ENCODE results near the gene SLK.

Gene SLK

GRCh38 chr10:103991393-103992128 lies 24.6 kb downstream of the SLK start:
- DNase-seq: no peak

DNA sequence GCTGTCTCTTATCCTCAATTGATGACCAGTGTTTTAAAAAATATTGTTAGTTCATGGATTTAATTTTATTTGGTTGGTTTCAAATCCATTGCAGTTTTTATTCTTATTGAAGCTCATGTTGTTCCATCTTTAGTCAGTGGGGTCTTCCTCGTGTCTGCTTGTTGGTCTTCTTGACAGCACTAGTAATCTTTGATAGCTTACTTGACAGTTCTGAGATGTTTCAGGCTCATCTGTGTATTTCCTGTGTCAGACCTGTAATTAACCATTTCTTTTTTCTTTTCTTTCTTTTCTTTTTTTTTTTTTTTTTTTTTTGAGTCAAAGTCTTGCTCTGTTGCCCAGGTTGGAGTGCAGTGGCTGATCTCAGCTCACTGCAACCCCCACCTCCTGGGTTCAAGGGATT lies 28.2 kb downstream of the SLK start:
- no peak for DNase-seq

DNA sequence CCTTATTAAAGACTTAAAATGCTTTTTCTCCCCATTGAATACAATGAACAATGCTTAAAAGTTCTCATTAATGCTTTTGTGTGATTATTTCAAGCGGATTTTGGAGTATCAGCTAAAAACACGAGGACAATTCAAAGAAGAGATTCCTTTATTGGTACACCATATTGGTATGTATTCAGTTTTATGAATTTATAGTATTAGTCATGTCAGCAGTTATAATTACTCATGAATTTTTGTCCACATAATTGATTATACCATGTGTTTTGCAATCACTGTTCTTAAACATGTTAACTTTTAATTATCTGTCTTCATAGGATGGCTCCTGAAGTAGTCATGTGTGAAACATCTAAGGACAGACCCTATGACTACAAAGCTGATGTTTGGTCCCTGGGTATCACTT lies 31.9 kb downstream of the SLK start:
- no peak for DNase-seq

DNA sequence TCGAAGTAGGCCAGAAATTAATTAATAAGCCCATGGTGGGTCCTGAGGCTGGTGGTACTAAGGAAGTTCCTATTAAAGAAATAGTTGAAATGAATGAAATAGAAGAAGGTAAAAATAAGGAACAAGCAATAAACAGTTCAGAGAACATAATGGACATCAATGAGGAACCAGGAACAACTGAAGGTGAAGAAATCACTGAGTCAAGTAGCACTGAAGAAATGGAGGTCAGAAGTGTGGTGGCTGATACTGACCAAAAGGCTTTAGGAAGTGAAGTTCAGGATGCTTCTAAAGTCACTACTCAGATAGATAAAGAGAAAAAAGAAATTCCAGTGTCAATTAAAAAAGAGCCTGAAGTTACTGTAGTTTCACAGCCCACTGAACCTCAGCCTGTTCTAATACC lies 36.0 kb downstream of the SLK start:
- DNase-seq: no peak

GRCh38 chr10:104005172-104005863 lies 38.4 kb downstream of the SLK start:
- DNase-seq: no peak

- DNase-seq: no peak
Observed at GRCh38 chr10:104011904-104012303, 45.0 kb downstream of the SLK start.

GRCh38 chr10:104013489-104013888 lies 46.5 kb downstream of the SLK start:
- no peak for DNase-seq

GRCh38 chr10:104014176-104014575 lies 47.2 kb downstream of the SLK start:
- no peak for DNase-seq

GRCh38 chr10:104016661-104017060 lies 49.7 kb downstream of the SLK start:
- DNase-seq: no peak

DNA sequence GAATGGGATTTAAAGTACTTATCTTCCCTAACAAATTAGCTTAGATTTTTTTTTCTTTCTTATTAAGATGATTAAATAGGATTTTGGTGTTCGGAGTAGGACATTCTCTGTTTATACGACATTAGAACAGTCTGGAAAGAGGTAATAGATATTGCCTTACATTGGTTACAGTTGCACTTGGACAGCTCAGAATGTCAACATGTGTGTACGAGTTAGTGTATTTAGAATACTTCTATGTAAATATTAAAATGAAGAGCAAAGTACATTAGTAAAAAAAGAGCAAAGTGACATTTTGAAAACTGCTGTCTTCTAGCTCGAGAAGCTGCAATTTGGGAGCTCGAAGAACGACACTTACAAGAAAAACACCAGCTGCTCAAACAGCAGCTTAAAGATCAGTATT lies 51.5 kb downstream of the SLK start:
- DNase-seq: no peak

DNA sequence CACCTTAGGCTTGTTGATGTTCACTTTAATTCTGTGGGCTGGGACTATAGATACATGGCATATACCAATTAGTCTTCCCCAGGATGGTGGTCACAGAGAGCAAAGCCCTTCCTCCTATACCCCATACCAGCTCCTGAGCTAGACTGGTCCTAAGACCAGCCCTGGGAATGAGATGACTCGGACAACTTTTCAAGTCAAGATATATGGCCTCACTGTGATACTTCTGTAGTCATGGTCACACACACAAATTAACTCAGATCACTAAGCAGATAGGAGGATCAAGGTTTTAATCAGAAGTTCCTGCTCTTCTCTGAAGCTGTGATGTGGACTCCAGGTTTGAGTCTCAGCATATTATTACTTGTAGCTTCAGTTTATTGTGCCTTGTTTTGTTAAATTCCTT lies 53.1 kb downstream of the SLK start:
- DNase-seq: no peak

DNA sequence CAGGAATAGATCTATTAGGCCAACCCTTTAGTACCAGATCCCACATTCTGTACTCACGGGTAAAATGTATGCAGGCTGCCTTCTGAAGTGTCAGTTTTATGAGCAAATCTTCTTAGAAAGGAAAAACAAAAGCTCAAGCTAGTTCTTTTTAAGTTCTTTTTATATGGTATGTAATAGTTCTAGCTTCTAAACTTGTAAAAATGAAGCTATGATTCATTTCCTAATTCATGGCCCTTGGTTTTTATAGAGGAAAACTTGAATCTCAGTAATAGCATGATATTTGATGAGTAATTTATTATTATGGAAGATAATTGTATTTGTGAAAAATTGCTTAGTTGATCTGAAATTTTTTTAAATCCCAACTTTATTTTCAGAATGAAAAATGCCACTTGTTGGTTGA lies 54.3 kb downstream of the SLK start:
- no peak for DNase-seq

- DNase-seq: no peak
Observed at GRCh38 chr10:104022026-104022425, 55.1 kb downstream of the SLK start.

GRCh38 chr10:104025524-104025923 lies 58.6 kb downstream of the SLK start:
- DNase-seq: no peak

GRCh38 chr10:104026762-104027161 lies 59.8 kb downstream of the SLK start:
- no peak for DNase-seq

GRCh38 chr10:104028146-104028545 lies 61.2 kb downstream of the SLK start:
- no peak for DNase-seq

DNA sequence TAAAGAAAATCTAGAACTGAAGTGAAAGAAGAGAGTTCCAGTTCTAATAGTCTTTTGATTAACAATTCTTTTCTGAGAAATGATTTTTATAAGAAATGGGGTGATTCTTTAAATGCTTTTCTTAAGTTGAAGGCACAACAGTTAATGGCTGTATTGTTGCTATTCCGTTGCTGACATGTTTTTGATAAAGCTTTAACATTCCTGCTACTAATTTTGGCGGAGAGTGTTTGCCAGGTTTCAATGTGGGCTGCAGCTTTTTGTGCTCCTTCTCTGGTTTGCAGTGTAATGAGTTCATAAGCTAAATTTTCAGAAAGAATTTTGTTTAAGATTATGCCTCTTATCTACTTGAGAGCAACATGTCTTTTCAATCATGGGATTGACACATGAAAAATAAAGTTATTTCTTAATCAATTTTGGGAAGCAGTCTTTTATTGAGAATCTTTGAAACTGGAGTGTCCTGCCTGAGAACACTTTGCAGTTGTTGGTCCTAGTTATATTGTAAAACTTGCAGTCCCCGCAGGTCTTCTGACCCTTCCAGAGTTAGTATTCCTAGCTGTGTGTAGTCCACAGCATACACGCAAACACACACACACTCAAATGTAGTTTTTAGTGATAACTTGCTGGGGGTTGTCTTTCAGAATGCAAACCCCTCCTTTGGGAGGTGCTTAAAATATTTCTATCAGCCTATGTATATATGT lies 62.0 kb downstream of the SLK start:
- DNase-seq: no peak

GRCh38 chr10:104029521-104029860 lies 62.6 kb downstream of the SLK start:
- no peak for DNase-seq

GRCh38 chr10:104031631-104032030 lies 64.7 kb downstream of the SLK start:
- DNase-seq: no peak

DNA sequence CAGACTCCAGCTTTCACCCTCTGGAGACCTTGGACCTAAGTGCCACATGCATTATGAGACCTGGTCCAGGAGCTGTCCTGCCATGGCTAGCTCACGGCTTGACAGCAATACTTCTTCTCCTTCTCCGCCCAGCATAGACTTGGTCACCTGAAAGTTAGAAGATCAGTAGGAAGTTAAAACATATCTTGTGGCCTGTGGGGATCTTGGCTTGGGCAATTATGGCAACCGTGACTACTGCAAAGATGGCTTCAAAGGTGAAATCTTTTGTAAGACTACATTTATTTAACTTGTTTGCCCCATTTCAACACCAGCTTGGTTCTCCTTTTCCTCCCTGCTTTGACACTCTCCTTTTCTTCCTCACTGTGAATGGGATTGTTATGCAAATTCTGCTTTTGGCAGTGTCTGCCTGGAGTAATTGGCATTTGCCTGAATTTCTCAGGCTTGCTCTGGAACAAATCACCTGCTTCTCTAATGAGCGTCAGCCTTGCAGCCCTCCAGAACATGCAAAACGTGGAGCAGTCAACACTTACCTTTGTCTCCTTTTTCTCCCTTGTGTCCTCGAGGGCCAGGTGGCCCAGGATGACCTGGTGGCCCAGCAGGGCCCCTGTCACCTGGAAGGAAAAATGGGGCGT lies 65.3 kb downstream of the SLK start:
- no peak for DNase-seq

DNA sequence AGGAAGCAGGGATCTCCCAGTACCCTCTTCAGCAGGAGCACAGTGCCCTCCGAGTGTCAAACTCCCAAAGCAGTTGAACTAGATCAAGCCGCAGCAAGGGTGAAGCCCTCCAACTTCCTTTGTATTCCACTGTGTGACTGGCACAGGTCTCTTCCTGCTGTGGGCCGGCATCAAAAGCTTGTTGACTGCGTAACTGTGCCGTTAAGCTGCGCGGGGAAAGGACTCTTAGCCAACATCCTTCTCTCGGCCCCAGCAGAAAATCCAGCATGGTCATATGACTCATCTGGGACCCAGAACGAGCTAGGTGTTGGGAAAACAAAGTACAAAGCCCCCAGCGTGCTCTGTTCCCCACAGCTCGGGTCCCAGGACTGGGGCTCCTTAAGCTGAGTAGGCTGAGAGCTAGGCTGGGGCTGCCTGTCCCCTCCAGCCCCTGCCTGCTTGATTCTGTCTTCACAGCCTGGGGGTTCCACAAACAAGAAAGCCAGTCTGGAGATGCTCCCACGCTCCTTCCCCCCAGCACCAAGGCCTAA lies 66.5 kb downstream of the SLK start:
- no peak for DNase-seq

GRCh38 chr10:104033966-104034365 lies 67.0 kb downstream of the SLK start:
- DNase-seq: no peak

DNA sequence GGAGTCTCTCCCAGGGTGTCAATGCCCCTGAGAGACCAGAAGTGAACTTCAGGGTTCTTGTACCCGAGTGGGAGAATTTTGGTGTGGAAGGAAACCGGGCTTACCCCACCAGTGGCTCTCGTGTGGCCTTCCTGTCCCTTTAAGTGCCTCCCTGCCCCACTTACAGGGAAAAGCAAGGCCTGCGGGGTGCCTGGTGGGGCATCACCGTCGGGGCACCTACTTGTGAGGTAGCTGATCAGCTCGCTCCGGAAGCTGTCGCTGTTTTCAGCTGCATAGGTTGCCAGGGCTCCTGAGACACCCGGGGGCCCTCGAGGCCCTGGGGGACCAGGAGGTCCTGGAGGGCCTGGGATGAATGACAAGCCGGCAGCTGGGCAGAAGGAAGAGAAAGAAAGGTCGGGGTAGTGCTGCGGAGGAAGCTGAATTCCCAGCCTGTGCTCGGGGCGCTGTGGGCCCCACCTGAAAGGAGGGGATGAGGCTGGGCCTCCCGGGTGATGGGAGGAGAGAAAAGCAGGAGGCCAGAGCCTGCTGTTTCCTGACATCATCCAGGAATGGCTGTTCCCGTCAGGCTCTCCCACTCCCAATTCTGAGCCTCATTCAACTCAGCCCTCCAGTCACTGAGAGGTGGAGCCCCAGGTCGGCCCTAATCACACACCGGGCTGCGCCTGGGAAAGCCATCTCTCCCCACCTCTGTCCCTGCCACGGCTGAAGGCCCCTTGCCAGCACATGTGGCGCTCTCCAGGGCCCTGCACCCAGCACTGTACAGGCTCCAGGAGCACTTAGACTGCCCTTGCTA lies 67.7 kb downstream of the SLK start:
- DNase-seq: no peak

Measured in NCI-H2107 (cell line).